ENCODE measurements around the gene TTLL10.

- TF ChIP-seq REST (IDR thresholded peaks at IDR 0.05; ENCODE audit: low read depth, low read length) (no peak), CTCF (IDR thresholded peaks at IDR 0.05) (no peak), MXI1 (IDR thresholded peaks at IDR 0.05; ENCODE audit: low read depth, low read length) (no peak), SMC3 (IDR thresholded peaks at IDR 0.05; ENCODE audit: low read depth, low read length) (no peak), RAD21 (IDR thresholded peaks at IDR 0.05; ENCODE audit: low read length) (no peak), POLR2AphosphoS5 (IDR thresholded peaks at IDR 0.05; ENCODE audit: low read depth, low read length) (no peak), USF1 (IDR thresholded peaks at IDR 0.05; ENCODE audit: borderline replicate concordance, low read depth) (no peak)
Measured at GRCh38 chr1:1165485-1165884, 8.2 kb upstream of the TTLL10 start.

Data from SK-N-SH (cell line).